ENCODE data around the gene ANXA5.

The ANXA5 gene

GRCh38 chr4:121696581-121697461, at the start of gene ANXA5:
Gene ANXA5 (minus strand): TSS chr4:121696980. CDS start chr4:121696589, 391 bp downstream.
- no peak for TF ChIP-seq CTCF (IDR thresholded peaks at IDR 0.05; ENCODE audit: borderline replicate concordance, insufficient read depth, low read depth, low read length)
- H3K4me3 ChIP-seq (ENCODE audit: low read depth, low read length), result peak within 1 kb of the TSS; percentile 95

GRCh38 chr4:121742794-121743193, 46.0 kb upstream of the ANXA5 start:
- no peak for TF ChIP-seq CTCF (IDR thresholded peaks at IDR 0.05; ENCODE audit: borderline replicate concordance, insufficient read depth, low read depth, low read length)
- no peak overlapping the region for H3K4me3 ChIP-seq (ENCODE audit: low read depth, low read length)

- TF ChIP-seq CTCF (IDR thresholded peaks at IDR 0.05; ENCODE audit: borderline replicate concordance, insufficient read depth, low read depth, low read length), result no peak
These were observed 45.0 kb upstream of the ANXA5 start for GRCh38 chr4:121741751-121742150.

GRCh38 chr4:121740796-121741409, 44.1 kb upstream of the ANXA5 start:
- TF ChIP-seq CTCF (IDR thresholded peaks at IDR 0.05; ENCODE audit: borderline replicate concordance, insufficient read depth, low read depth, low read length), result no peak
- H3K4me3 ChIP-seq (ENCODE audit: low read depth, low read length), result no peak overlapping the region

More at GRCh38 chr4:121741751-121742150, 45.0 kb upstream of the ANXA5 start:
- H3K4me3 ChIP-seq (ENCODE audit: low read depth, low read length), result no peak overlapping the region

GRCh38 chr4:121739575-121739974, 42.8 kb upstream of the ANXA5 start:
- TF ChIP-seq CTCF (IDR thresholded peaks at IDR 0.05; ENCODE audit: borderline replicate concordance, insufficient read depth, low read depth, low read length), result no peak
- no peak overlapping the region for H3K4me3 ChIP-seq (ENCODE audit: low read depth, low read length)

GRCh38 chr4:121738780-121739535, 42.2 kb upstream of the ANXA5 start:
- TF ChIP-seq CTCF (IDR thresholded peaks at IDR 0.05; ENCODE audit: borderline replicate concordance, insufficient read depth, low read depth, low read length), result no peak
- no peak overlapping the region for H3K4me3 ChIP-seq (ENCODE audit: low read depth, low read length)
